Endothelial cell of umbilical vein (primary cell): ENCODE measurements around the gene AOC2.

Source experiments
- CTCF ChIP-seq, 2 donors: IDR thresholded peaks; 1 replicate in 1 of 2; 2 replicates in 1 of 2; pipeline ENCODE4 v1.5.1; 2011; ENCODE audit warnings: low read length in 2 of 2, mild to moderate bottlenecking in 2 of 2, moderate library complexity in 2 of 2, control low read depth in 1 of 2, inconsistent platforms in 1 of 2, low read depth in 1 of 2; ENCODE audit not compliant: insufficient read depth in 1 of 2; ENCODE audit errors: extremely low read depth in 1 of 2
- EZH2 ChIP-seq: IDR thresholded peaks from 2 replicates; pipeline ENCODE4 v1.6.1; 2012; ENCODE audit warnings: borderline replicate concordance, low read depth, mild to moderate bottlenecking, moderate library complexity, low read length, inconsistent platforms; ENCODE audit not compliant: severe bottlenecking
- FOS ChIP-seq: IDR thresholded peaks from 2 replicates; pipeline ENCODE4 v1.6.1; 2011; ENCODE audit warnings: mild to moderate bottlenecking, low read length, moderate library complexity, borderline replicate concordance; ENCODE audit not compliant: insufficient read depth
- JUN ChIP-seq: IDR thresholded peaks from 2 replicates; pipeline ENCODE4 v1.6.1; 2011; ENCODE audit warnings: borderline replicate concordance, low read depth; ENCODE audit not compliant: insufficient read length, insufficient read depth
- MAX ChIP-seq: IDR thresholded peaks from 2 replicates; pipeline ENCODE4 v1.6.1; 2011; ENCODE audit not compliant: insufficient read depth, insufficient read length
- MYC ChIP-seq: IDR thresholded peaks from one replicate; pipeline ENCODE4 v1.6.1; 2011; ENCODE audit warnings: mild to moderate bottlenecking, low read depth, low read length
- POLR2A ChIP-seq: IDR thresholded peaks from 2 replicates; pipeline ENCODE4 v1.6.1; 2012; ENCODE audit warnings: low read depth, mild to moderate bottlenecking, control low read depth, low read length
- POLR2AphosphoS5 ChIP-seq: IDR thresholded peaks from 2 replicates; pipeline ENCODE4 v1.6.1; 2012; ENCODE audit warnings: low read depth, mild to moderate bottlenecking, control low read depth, low read length, moderate library complexity; ENCODE audit not compliant: insufficient read depth

- TF ChIP-seq CTCF (IDR thresholded peaks at IDR 0.05; ENCODE audit: extremely low read depth in 1 of 2, insufficient read depth in 1 of 2, low read depth in 1 of 2, low read length in 2 of 2) = no peak
- no peak for TF ChIP-seq POLR2A
- no peak for TF ChIP-seq POLR2AphosphoS5
- no peak for TF ChIP-seq MAX
- TF ChIP-seq JUN = no peak
- no peak for TF ChIP-seq EZH2
- TF ChIP-seq FOS = no peak
- no peak for TF ChIP-seq MYC
Observed at GRCh38 chr17:42806249-42806648, 38.1 kb upstream of the AOC2 start.
